ENCODE measurements around the gene HARS1. TPM values are rescaled to one million over a fixed set of nuclear protein-coding genes. Genes with fewer than 3 reads are reported as not detected.

The HARS1 gene
- total and polyA plus RNA-seq, 2 of the 13 experiments (the other 11 are each of a cell fraction or from before 2014, with no cell fraction given): 36.9 to 66.2 TPM

DNA sequence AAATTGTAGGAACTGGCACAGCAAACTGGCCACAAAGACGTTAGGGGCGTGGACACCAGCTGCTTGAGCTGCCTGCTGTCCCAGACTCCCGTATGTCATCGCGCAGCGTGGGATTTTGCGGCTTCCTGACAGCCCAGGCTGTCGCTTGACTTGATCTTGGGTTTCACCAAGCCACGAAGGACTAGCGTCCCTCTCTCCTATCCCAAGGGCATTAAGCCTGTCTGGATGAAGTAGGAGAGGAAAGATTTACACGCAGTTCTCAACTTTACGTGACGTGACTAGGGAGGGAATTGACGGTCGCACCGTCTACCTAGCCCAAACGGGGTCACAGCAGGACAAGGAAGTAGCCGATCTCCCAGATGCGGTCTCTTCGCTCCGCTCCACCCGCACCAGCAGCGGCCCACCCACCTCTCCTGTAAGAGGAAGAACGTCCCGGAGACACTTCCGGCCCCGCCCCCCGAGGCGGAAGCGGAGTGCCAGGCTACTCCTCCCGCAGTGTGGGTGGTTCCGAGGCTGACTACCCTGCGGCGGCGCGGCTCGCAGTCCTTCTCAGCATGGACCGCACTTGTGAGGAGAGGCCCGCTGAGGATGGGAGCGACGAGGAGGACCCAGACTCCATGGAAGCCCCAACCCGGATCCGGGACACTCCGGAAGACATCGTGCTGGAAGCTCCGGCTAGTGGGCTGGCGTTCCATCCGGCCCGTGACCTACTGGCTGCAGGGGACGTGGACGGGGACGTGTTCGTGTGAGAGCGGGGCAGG lies 26.6 kb downstream of the HARS1 start, which contains the start of gene WDR55 (continued):
- TF ChIP-seq, protein P1, sequence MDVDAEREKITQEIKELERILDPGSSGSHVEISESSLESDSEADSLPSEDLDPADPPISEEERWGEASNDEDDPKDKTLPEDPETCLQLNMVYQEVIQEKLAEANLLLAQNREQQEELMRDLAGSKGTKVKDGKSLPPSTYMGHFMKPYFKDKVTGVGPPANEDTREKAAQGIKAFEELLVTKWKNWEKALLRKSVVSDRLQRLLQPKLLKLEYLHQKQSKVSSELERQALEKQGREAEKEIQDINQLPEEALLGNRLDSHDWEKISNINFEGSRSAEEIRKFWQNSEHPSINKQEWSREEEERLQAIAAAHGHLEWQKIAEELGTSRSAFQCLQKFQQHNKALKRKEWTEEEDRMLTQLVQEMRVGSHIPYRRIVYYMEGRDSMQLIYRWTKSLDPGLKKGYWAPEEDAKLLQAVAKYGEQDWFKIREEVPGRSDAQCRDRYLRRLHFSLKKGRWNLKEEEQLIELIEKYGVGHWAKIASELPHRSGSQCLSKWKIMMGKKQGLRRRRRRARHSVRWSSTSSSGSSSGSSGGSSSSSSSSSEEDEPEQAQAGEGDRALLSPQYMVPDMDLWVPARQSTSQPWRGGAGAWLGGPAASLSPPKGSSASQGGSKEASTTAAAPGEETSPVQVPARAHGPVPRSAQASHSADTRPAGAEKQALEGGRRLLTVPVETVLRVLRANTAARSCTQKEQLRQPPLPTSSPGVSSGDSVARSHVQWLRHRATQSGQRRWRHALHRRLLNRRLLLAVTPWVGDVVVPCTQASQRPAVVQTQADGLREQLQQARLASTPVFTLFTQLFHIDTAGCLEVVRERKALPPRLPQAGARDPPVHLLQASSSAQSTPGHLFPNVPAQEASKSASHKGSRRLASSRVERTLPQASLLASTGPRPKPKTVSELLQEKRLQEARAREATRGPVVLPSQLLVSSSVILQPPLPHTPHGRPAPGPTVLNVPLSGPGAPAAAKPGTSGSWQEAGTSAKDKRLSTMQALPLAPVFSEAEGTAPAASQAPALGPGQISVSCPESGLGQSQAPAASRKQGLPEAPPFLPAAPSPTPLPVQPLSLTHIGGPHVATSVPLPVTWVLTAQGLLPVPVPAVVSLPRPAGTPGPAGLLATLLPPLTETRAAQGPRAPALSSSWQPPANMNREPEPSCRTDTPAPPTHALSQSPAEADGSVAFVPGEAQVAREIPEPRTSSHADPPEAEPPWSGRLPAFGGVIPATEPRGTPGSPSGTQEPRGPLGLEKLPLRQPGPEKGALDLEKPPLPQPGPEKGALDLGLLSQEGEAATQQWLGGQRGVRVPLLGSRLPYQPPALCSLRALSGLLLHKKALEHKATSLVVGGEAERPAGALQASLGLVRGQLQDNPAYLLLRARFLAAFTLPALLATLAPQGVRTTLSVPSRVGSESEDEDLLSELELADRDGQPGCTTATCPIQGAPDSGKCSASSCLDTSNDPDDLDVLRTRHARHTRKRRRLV (CRISPR knock-in tag; IDR thresholded peaks at IDR 0.05): peak; percentile 52; the same call in 1 of the 2 replicates
- TF ChIP-seq, protein P2, sequence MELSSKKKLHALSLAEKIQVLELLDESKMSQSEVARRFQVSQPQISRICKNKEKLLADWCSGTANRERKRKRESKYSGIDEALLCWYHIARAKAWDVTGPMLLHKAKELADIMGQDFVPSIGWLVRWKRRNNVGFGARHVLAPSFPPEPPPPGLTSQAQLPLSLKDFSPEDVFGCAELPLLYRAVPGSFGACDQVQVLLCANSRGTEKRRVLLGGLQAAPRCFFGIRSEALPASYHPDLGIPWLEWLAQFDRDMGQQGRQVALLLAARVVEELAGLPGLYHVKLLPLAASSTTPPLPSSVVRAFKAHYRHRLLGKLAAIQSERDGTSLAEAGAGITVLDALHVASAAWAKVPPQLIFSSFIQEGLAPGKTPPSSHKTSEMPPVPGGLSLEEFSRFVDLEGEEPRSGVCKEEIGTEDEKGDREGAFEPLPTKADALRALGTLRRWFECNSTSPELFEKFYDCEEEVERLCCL (CRISPR knock-in tag; IDR thresholded peaks at IDR 0.05; ENCODE audit: borderline replicate concordance): peak; percentile 42; the same call in 1 of the 2 replicates
- TF ChIP-seq STAT5B (CRISPR knock-in tag; IDR thresholded peaks at IDR 0.05): no peak
- TF ChIP-seq ZNF672 (CRISPR knock-in tag; IDR thresholded peaks at IDR 0.05): no peak
- no peak for TF ChIP-seq PAWR (CRISPR knock-in tag; IDR thresholded peaks at IDR 0.05; ENCODE audit: borderline replicate concordance)
- peak; percentile 86 for TF ChIP-seq SALL1 (CRISPR knock-in tag; IDR thresholded peaks at IDR 0.05)
- peak; percentile 56; the same call in 1 of the 2 replicates for TF ChIP-seq KDM3A (CRISPR knock-in tag; IDR thresholded peaks at IDR 0.05; ENCODE audit: low read depth)
- TF ChIP-seq ZNF292 (CRISPR knock-in tag; IDR thresholded peaks at IDR 0.05; ENCODE audit: borderline replicate concordance, low read depth): peak; percentile 36; the same call in 1 of the 2 replicates
- no peak for TF ChIP-seq SP1 (IDR thresholded peaks at IDR 0.05)
- TF ChIP-seq SP1 (CRISPR knock-in tag; IDR thresholded peaks at IDR 0.05): peak; percentile 79
- peak; percentile 81 to 97 for TF ChIP-seq POLR2A (IDR thresholded peaks at IDR 0.05; ENCODE audit: insufficient read depth in 1 of 2, low read depth in 2 of 2, low read length in 2 of 2)
- TF ChIP-seq ZNF766 (CRISPR knock-in tag; IDR thresholded peaks at IDR 0.05; ENCODE audit: borderline replicate concordance): no peak
- TF ChIP-seq, protein P3, sequence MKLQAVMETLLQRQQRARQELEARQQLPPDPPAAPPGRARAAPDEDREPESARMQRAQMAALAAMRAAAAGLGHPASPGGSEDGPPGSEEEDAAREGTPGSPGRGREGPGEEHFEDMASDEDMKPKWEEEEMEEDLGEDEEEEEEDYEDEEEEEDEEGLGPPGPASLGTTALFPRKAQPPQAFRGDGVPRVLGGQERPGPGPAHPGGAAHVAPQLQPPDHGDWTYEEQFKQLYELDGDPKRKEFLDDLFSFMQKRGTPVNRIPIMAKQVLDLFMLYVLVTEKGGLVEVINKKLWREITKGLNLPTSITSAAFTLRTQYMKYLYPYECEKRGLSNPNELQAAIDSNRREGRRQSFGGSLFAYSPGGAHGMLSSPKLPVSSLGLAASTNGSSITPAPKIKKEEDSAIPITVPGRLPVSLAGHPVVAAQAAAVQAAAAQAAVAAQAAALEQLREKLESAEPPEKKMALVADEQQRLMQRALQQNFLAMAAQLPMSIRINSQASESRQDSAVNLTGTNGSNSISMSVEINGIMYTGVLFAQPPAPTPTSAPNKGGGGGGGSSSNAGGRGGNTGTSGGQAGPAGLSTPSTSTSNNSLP (IDR thresholded peaks at IDR 0.05; ENCODE audit: low read depth, low read length): no peak
- TF ChIP-seq, protein P4, sequence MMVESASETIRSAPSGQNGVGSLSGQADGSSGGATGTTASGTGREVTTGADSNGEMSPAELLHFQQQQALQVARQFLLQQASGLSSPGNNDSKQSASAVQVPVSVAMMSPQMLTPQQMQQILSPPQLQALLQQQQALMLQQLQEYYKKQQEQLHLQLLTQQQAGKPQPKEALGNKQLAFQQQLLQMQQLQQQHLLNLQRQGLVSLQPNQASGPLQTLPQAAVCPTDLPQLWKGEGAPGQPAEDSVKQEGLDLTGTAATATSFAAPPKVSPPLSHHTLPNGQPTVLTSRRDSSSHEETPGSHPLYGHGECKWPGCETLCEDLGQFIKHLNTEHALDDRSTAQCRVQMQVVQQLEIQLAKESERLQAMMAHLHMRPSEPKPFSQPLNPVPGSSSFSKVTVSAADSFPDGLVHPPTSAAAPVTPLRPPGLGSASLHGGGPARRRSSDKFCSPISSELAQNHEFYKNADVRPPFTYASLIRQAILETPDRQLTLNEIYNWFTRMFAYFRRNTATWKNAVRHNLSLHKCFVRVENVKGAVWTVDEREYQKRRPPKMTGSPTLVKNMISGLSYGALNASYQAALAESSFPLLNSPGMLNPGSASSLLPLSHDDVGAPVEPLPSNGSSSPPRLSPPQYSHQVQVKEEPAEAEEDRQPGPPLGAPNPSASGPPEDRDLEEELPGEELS (CRISPR knock-in tag; IDR thresholded peaks at IDR 0.05): no peak
- TF ChIP-seq CREB1 (IDR thresholded peaks at IDR 0.05): peak; percentile 39; the same call in 1 of the 2 replicates
- no peak; the same call in 1 of the 2 replicates for TF ChIP-seq CREB1 (CRISPR knock-in tag; IDR thresholded peaks at IDR 0.05)
- peak; percentile 87; the same call in 1 of the 2 replicates for TF ChIP-seq ELF4 (CRISPR knock-in tag; IDR thresholded peaks at IDR 0.05; ENCODE audit: borderline replicate concordance)
- TF ChIP-seq, protein P5, sequence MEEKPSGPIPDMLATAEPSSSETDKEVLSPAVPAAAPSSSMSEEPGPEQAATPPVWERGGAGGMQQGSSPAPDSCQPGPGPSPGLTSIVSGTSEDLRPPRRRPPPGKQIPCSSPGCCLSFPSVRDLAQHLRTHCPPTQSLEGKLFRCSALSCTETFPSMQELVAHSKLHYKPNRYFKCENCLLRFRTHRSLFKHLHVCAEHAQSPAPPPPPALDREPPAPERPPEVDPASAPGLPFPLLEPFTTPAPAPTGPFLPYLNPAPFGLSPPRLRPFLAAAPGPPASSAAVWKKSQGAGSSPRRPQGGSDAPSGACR (CRISPR knock-in tag; IDR thresholded peaks at IDR 0.05): peak; percentile 26; the same call in 1 of the 2 replicates
- TF ChIP-seq ZNF616 (CRISPR knock-in tag; IDR thresholded peaks at IDR 0.05; ENCODE audit: low read depth): no peak
